ENCODE measurements around the gene GUK1. TPM values are rescaled to one million over a fixed set of nuclear protein-coding genes. Genes with fewer than 3 reads are reported as not detected.

The GUK1 gene
- total RNA-seq, 1 donor from 2014 or later = 718 TPM

Other genes with a start within 250 kb of the GUK1 start
- gene WNT9A, start 192.3 kb upstream of the GUK1 start, total RNA-seq = 0.64 and 0.76 TPM in 2 replicates
- not detected in 2 replicates for gene WNT3A, start 133.3 kb upstream of the GUK1 start, total RNA-seq
- 219 and 329 TPM in 2 replicates for gene ARF1, start 57.6 kb upstream of the GUK1 start, total RNA-seq
- 6.5 and 6.8 TPM in 2 replicates for gene C1orf35, start 37.0 kb upstream of the GUK1 start, total RNA-seq
- gene MRPL55, start 31.0 kb upstream of the GUK1 start, total RNA-seq = 35.8 and 47.0 TPM in 2 replicates
- gene GJC2, start 9.7 kb downstream of the GUK1 start, total RNA-seq = 8.0 and 17.1 TPM in 2 replicates
- gene IBA57, start 25.5 kb downstream of the GUK1 start, total RNA-seq = 6.0 and 7.3 TPM in 2 replicates
- 2.3 and 5.8 TPM in 2 replicates for gene OBSCN, start 67.8 kb downstream of the GUK1 start, total RNA-seq

Data from dermis microvascular lymphatic vessel endothelial cell (primary cell).